Endothelial cell of umbilical vein (primary cell): ENCODE results near the gene ARID3B. TPM values are rescaled to one million over a fixed set of nuclear protein-coding genes. Genes with fewer than 3 reads are reported as not detected.
A peak's percentile ranks its signal among the peaks of the same experiment; 100 is the strongest.

Experiments
- BruUV-seq: library from RNA; stranded (reverse); fragments of 400-500 nt; replicated peaks from 2 replicates; lab custom pipeline; 2021; lab: Mats Ljungman, UMichigan
- CTCF ChIA-PET: fragments of 300-600, 350-600 bp; sonication (Branson Sonifier 250); formaldehyde crosslinking; loops from one replicate; lab custom pipeline; 2021; ENCODE audit warnings: antibody characterized with exemption, inconsistent platforms; lab: Charles Lee
- POLR2A ChIA-PET: fragments of 300-600, 350-600 bp; sonication (Branson Sonifier 250); formaldehyde crosslinking; loops from one replicate; lab custom pipeline; 2021; ENCODE audit warnings: antibody characterized with exemption, inconsistent platforms; lab: Charles Lee
- DNase-seq: peaks from one replicate; pipeline ENCODE4 v3.0.0-alpha.2; 2011; ENCODE audit warnings: low read depth, low spot score
- FAIRE-seq: peaks from 2 replicates; lab custom pipeline; 2011; peaks lifted over from hg19 to GRCh38; lab: Jason Lieb, UNC
- H2AFZ ChIP-seq: 2 replicates; pipeline ENCODE4 v1.6.0; 2012; ENCODE audit warnings: low read depth, low read length, control low read depth, inconsistent platforms
- H3K27ac ChIP-seq: 2 replicates; pipeline ENCODE4 v1.5.1; 2011; ENCODE audit warnings: low read depth, mild to moderate bottlenecking, control low read depth, low read length, moderate library complexity; ENCODE audit not compliant: insufficient read depth
- H3K27me3 ChIP-seq, 2 experiments: 2 replicates each; pipeline versions ENCODE4 v1.6.0 to v1.6.1; 2011; ENCODE audit warnings: low read length in 2 of 2, mixed read lengths in 1 of 2; ENCODE audit not compliant: control insufficient read depth in 2 of 2, insufficient read depth in 2 of 2
- H3K36me3 ChIP-seq, 2 experiments: 2 replicates in 1 of 2; 3 replicates in 1 of 2; pipeline ENCODE4 v1.5.1; 2011; ENCODE audit warnings: low read length in 2 of 2, mild to moderate bottlenecking in 1 of 2, moderate library complexity in 1 of 2; ENCODE audit not compliant: control insufficient read depth in 2 of 2, insufficient read depth in 2 of 2; ENCODE audit errors: extremely low read depth in 1 of 2
- H3K4me1 ChIP-seq: 3 replicates; pipeline ENCODE4 v1.5.1; 2011; ENCODE audit warnings: mild to moderate bottlenecking, low read length; ENCODE audit not compliant: control insufficient read depth, insufficient read depth; ENCODE audit errors: extremely low read depth
- H3K4me2 ChIP-seq: 2 replicates; pipeline ENCODE4 v1.6.1; 2011; ENCODE audit warnings: low read length, control low read depth, mixed read lengths; ENCODE audit not compliant: insufficient read depth
- H3K4me3 ChIP-seq, 3 experiments: fragments of 200-600 bp in 1 of 3; sonication (generic), shearing (Covaris generic) in 1 of 3; replicated peaks in 1 of 3; 2 replicates each; pipeline ENCODE4 v1.5.1; 2011 to 2016; ENCODE audit warnings: control low read depth in 3 of 3, low read length in 3 of 3, mild to moderate bottlenecking in 2 of 3, inconsistent platforms in 1 of 3, low read depth in 1 of 3, moderate library complexity in 1 of 3; ENCODE audit not compliant: insufficient read depth in 1 of 3
- H3K79me2 ChIP-seq: 2 replicates; pipeline ENCODE4 v1.6.0; 2012; ENCODE audit warnings: low read length, inconsistent platforms; ENCODE audit not compliant: control insufficient read depth, insufficient read depth
- H3K9ac ChIP-seq: replicated peaks from 2 replicates; pipeline ENCODE3; 2011; ENCODE audit warnings: low read length, control low read depth; ENCODE audit not compliant: insufficient read depth; ENCODE audit errors: extremely low read depth
- H3K9me1 ChIP-seq: replicated peaks from 3 replicates; pipeline ENCODE4 v1.6.0; 2011; ENCODE audit warnings: mild to moderate bottlenecking, low read length; ENCODE audit not compliant: control insufficient read depth, insufficient read depth; ENCODE audit errors: extremely low read depth
- H3K9me3 ChIP-seq: replicated peaks from 2 replicates; pipeline ENCODE4 v1.5.1; 2012; ENCODE audit warnings: low read length, inconsistent platforms; ENCODE audit not compliant: control insufficient read depth, insufficient read depth
- H4K20me1 ChIP-seq: replicated peaks from 2 replicates; pipeline ENCODE3; 2011; ENCODE audit warnings: mild to moderate bottlenecking, low read length; ENCODE audit not compliant: control insufficient read depth, insufficient read depth; ENCODE audit errors: extremely low read depth
- EZH2 ChIP-seq: IDR thresholded peaks from 2 replicates; pipeline ENCODE4 v1.6.1; 2012; ENCODE audit warnings: borderline replicate concordance, low read depth, mild to moderate bottlenecking, moderate library complexity, low read length, inconsistent platforms; ENCODE audit not compliant: severe bottlenecking
- FOS ChIP-seq: IDR thresholded peaks from 2 replicates; pipeline ENCODE4 v1.6.1; 2011; ENCODE audit warnings: mild to moderate bottlenecking, low read length, moderate library complexity, borderline replicate concordance; ENCODE audit not compliant: insufficient read depth
- GATA2 ChIP-seq: IDR thresholded peaks from 2 replicates; pipeline ENCODE4 v1.7.0; 2011; ENCODE audit warnings: low read depth, mild to moderate bottlenecking, moderate library complexity, mixed read lengths, low read length; ENCODE audit not compliant: insufficient read length, insufficient read depth
- JUN ChIP-seq: IDR thresholded peaks from 2 replicates; pipeline ENCODE4 v1.6.1; 2011; ENCODE audit warnings: borderline replicate concordance, low read depth; ENCODE audit not compliant: insufficient read length, insufficient read depth
- MAX ChIP-seq: IDR thresholded peaks from 2 replicates; pipeline ENCODE4 v1.6.1; 2011; ENCODE audit not compliant: insufficient read depth, insufficient read length
- MYC ChIP-seq: IDR thresholded peaks from one replicate; pipeline ENCODE4 v1.6.1; 2011; ENCODE audit warnings: mild to moderate bottlenecking, low read depth, low read length
- POLR2A ChIP-seq: IDR thresholded peaks from 2 replicates; pipeline ENCODE4 v1.6.1; 2012; ENCODE audit warnings: low read depth, mild to moderate bottlenecking, control low read depth, low read length
- POLR2AphosphoS5 ChIP-seq: IDR thresholded peaks from 2 replicates; pipeline ENCODE4 v1.6.1; 2012; ENCODE audit warnings: low read depth, mild to moderate bottlenecking, control low read depth, low read length, moderate library complexity; ENCODE audit not compliant: insufficient read depth
- dilution Hi-C: fragments of 300-500 bp; cut with MboI; formaldehyde crosslinking; loops from one replicate; pipeline ENCODE4 v1.15.0; 2019; ENCODE audit warnings: low sequenced_read_pairs; ENCODE audit not compliant: extremely low pct_ligation_motif_present
- intact Hi-C: fragments of 100-400 bp; cut with micrococcal nuclease; formaldehyde crosslinking; loops from one replicate; pipeline ENCODE4 v1.10.0; 2022
- polyA plus RNA-seq, 4 experiments: library from polyadenylated mRNA; depleted of rRNA in 3 of 4; stranded (reverse) in 3 of 4; unstranded in 1 of 4; fragments of >200 nt; gene quantifications; 2 replicates each; pipeline versions ENCODE4 v1.2.1 to v1.2.3, GENCODE V29; 2011 to 2012; ENCODE audit warnings: missing spikeins in 1 of 4
- total RNA-seq: library from RNA; stranded (reverse); gene quantifications from 2 replicates; pipeline ENCODE4 v1.2.3, GENCODE V29; 2021
- TF ChIP-seq, protein P1 (sequence below), 2 donors: IDR thresholded peaks; 1 replicate in 1 of 2; 2 replicates in 1 of 2; pipeline ENCODE4 v1.5.1; 2011; ENCODE audit warnings: low read length in 2 of 2, mild to moderate bottlenecking in 2 of 2, moderate library complexity in 2 of 2, control low read depth in 1 of 2, inconsistent platforms in 1 of 2, low read depth in 1 of 2; ENCODE audit not compliant: insufficient read depth in 1 of 2; ENCODE audit errors: extremely low read depth in 1 of 2

Gene ARID3B
- total and polyA plus RNA-seq, 2 donors (not counting 3 experiments of a cell fraction or from before 2014, with no cell fraction given) = 6.2 to 10.0 TPM

- H3K9me3 ChIP-seq = no peaks in the 10 kb centered on the region
- TF ChIP-seq POLR2A (no peak), POLR2AphosphoS5 (no peak), EZH2 (no peak), MAX (no peak), JUN (no peak), MYC (no peak), FOS (no peak), GATA2 (no peak)
- TF ChIP-seq, protein P1, sequence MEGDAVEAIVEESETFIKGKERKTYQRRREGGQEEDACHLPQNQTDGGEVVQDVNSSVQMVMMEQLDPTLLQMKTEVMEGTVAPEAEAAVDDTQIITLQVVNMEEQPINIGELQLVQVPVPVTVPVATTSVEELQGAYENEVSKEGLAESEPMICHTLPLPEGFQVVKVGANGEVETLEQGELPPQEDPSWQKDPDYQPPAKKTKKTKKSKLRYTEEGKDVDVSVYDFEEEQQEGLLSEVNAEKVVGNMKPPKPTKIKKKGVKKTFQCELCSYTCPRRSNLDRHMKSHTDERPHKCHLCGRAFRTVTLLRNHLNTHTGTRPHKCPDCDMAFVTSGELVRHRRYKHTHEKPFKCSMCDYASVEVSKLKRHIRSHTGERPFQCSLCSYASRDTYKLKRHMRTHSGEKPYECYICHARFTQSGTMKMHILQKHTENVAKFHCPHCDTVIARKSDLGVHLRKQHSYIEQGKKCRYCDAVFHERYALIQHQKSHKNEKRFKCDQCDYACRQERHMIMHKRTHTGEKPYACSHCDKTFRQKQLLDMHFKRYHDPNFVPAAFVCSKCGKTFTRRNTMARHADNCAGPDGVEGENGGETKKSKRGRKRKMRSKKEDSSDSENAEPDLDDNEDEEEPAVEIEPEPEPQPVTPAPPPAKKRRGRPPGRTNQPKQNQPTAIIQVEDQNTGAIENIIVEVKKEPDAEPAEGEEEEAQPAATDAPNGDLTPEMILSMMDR (IDR thresholded peaks at IDR 0.05; ENCODE audit: extremely low read depth in 1 of 2, insufficient read depth in 1 of 2, low read depth in 1 of 2, low read length in 2 of 2) = no peak
- dilution Hi-C loops (loop anchor here (25.0 kb wide), 1 partner anchor 119 kb away; no protein-coding TSS in a partner anchor), intact Hi-C loops (no loop called here)
- H3K27me3 ChIP-seq = no peaks in the 10 kb centered on the region
- peak; percentile 62 for FAIRE-seq
- BruUV-seq = TSS peak; percentile 36
- H3K4me3 ChIP-seq = no peak overlapping the region
- peak; percentile 87 for DNase-seq
- H3K79me2 ChIP-seq = no peaks in the 10 kb centered on the region
- ChIA-PET POLR2A (no interaction called here), CTCF (interaction anchor here (1.0 to 18.1 kb wide), 3 partner anchors 11 to 127 kb away, joined by 4 to 696 read pairs (median 11); no protein-coding TSS in a partner anchor)
- no peak overlapping the region for H3K9ac ChIP-seq
- H3K27ac ChIP-seq = peak overlapping the region; percentile 16
- no peak overlapping the region for H2AFZ ChIP-seq
- H4K20me1 ChIP-seq = no peaks in the 10 kb centered on the region
- peaks cover 18% of the 10 kb centered on the region for H3K4me1 ChIP-seq
- H3K36me3 ChIP-seq = peaks cover 2 to 6% of the 10 kb centered on the region in 2 experiments
- H3K9me1 ChIP-seq = no peaks in the 10 kb centered on the region
- H3K4me2 ChIP-seq = no peak overlapping the region
These were observed 102.0 kb downstream of the ARID3B start for GRCh38 chr15:74642734-74643664.
